Inflammatory macrophage (primary cell): ENCODE results near the gene NRBF2.
"Not testable (repeated sequence)": the region's sequence is repeated elsewhere in the genome, so short reads cannot be mapped to it uniquely, and the experiment has no call there.

Experiments used
- DNase-seq, 2 donors: peaks; one replicate each; pipeline ENCODE4 v3.0.0-alpha.2; 2020 to 2022
- total RNA-seq, 18 experiments: gene quantifications; one replicate each; lab custom pipeline; 2026; ENCODE audit warnings: mixed read lengths in 6 of 18, inconsistent platforms in 2 of 18; lab: John Stamatoyannopoulos, UW

NRBF2 gene
- total RNA-seq: 24.2 to 70.4 (median 52.3) reads per million in 18 experiments

- DNase-seq: peak; percentile 99
Observed at GRCh38 chr10:63133056-63133820, at the start of gene NRBF2. Gene NRBF2 (plus strand): TSS chr10:63133328. CDS start chr10:63133471, 143 bp downstream.

- DNase-seq: not testable (repeated sequence)
Observed at GRCh38 chr10:63083406-63083805, 49.7 kb upstream of the NRBF2 start.

GRCh38 chr10:63083904-63084689 is 49.0 kb upstream of the NRBF2 start:
- DNase-seq: peak; percentile 84

- no peak for DNase-seq
Observed at GRCh38 chr10:63084690-63085382, 48.3 kb upstream of the NRBF2 start.

- no peak for DNase-seq
Observed at GRCh38 chr10:63093227-63093626, 39.9 kb upstream of the NRBF2 start.

- DNase-seq: no peak
Observed at GRCh38 chr10:63094405-63094804, 38.7 kb upstream of the NRBF2 start.

- no peak for DNase-seq
Observed at GRCh38 chr10:63094881-63095280, 38.2 kb upstream of the NRBF2 start.

GRCh38 chr10:63099734-63100133 is 33.4 kb upstream of the NRBF2 start:
- DNase-seq: no peak

GRCh38 chr10:63101091-63101490 is 32.0 kb upstream of the NRBF2 start:
- DNase-seq: not testable (repeated sequence)

- DNase-seq: not testable (repeated sequence)
Observed at GRCh38 chr10:63102279-63102883, 30.7 kb upstream of the NRBF2 start.

GRCh38 chr10:63103178-63103577 is 29.9 kb upstream of the NRBF2 start:
- not testable (repeated sequence) for DNase-seq

GRCh38 chr10:63103971-63104409 is 29.1 kb upstream of the NRBF2 start:
- no peak for DNase-seq

- DNase-seq: peak; percentile 8 to 26
Observed at GRCh38 chr10:63105225-63106110, 27.7 kb upstream of the NRBF2 start.

- peak in 1 of 2 donors; percentile 13 for DNase-seq
Observed at GRCh38 chr10:63106111-63106755, 26.9 kb upstream of the NRBF2 start.

GRCh38 chr10:63107943-63108437 is 25.1 kb upstream of the NRBF2 start:
- DNase-seq: peak; percentile 58 to 67

- DNase-seq: no peak
Observed at GRCh38 chr10:63110940-63111339, 22.2 kb upstream of the NRBF2 start.

GRCh38 chr10:63114031-63114814 is 18.9 kb upstream of the NRBF2 start:
- peak; percentile 85 to 92 for DNase-seq

GRCh38 chr10:63115732-63116383 is 17.3 kb upstream of the NRBF2 start:
- DNase-seq: peak; percentile 8 to 36

GRCh38 chr10:63116452-63117072 is 16.6 kb upstream of the NRBF2 start:
- DNase-seq: no peak
